PFSK-1 (cell line): ENCODE measurements around the gene PTPN4.

Source experiments
- FOXP2 ChIP-seq: optimal IDR thresholded peaks from 2 replicates; pipeline ENCODE3; 2011; ENCODE audit warnings: borderline replicate concordance, control low read depth, inconsistent platforms; ENCODE audit not compliant: insufficient read depth; ENCODE audit errors: extremely low read length, extremely low read depth
- POLR2AphosphoS5 ChIP-seq: IDR thresholded peaks from 2 replicates; pipeline ENCODE4 v1.6.1; 2012; ENCODE audit warnings: low read depth, mild to moderate bottlenecking, control low read depth, low read length, moderate library complexity
- SIN3A ChIP-seq: IDR thresholded peaks from 2 replicates; pipeline ENCODE4 v1.6.1; 2012; ENCODE audit warnings: mild to moderate bottlenecking, low read length, moderate library complexity, borderline replicate concordance; ENCODE audit not compliant: insufficient read depth
- TAF1 ChIP-seq: IDR thresholded peaks from 2 replicates; pipeline ENCODE4 v1.6.1; 2012; ENCODE audit warnings: low read length, control low read depth, borderline replicate concordance; ENCODE audit not compliant: insufficient read depth
- TF ChIP-seq, protein P1 (sequence below), 2 experiments: IDR thresholded peaks; 2 replicates each; pipeline versions ENCODE4 v1.6.1 to v1.8.0; 2011 to 2012; ENCODE audit warnings: low read depth in 2 of 2, low read length in 2 of 2, control low read depth in 1 of 2, inconsistent platforms in 1 of 2, mild to moderate bottlenecking in 1 of 2, moderate library complexity in 1 of 2; ENCODE audit not compliant: insufficient read depth in 1 of 2

Gene PTPN4

DNA sequence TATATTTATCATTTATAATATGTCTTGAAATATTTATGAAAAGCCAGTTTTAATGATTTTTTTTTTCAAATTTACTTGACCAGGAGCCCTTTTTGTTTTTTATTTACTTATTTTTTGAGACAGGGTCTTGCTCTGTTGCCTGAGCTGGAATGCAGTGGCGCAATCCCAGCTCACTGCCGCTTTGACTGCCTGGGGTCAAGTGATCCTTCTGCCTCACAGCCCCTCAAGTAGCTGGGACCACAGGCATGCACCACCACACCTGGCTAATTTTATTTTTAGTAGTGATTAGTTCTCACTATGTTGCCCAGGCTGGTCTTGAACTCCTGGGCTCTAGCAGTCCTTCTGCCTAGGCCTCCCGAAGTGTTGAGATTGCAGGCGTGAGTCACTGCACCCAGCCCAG, 258.8 kb downstream of the PTPN4 start:
- TF ChIP-seq FOXP2: no peak
- TF ChIP-seq TAF1: no peak
- TF ChIP-seq POLR2AphosphoS5: no peak
- TF ChIP-seq, protein P1, sequence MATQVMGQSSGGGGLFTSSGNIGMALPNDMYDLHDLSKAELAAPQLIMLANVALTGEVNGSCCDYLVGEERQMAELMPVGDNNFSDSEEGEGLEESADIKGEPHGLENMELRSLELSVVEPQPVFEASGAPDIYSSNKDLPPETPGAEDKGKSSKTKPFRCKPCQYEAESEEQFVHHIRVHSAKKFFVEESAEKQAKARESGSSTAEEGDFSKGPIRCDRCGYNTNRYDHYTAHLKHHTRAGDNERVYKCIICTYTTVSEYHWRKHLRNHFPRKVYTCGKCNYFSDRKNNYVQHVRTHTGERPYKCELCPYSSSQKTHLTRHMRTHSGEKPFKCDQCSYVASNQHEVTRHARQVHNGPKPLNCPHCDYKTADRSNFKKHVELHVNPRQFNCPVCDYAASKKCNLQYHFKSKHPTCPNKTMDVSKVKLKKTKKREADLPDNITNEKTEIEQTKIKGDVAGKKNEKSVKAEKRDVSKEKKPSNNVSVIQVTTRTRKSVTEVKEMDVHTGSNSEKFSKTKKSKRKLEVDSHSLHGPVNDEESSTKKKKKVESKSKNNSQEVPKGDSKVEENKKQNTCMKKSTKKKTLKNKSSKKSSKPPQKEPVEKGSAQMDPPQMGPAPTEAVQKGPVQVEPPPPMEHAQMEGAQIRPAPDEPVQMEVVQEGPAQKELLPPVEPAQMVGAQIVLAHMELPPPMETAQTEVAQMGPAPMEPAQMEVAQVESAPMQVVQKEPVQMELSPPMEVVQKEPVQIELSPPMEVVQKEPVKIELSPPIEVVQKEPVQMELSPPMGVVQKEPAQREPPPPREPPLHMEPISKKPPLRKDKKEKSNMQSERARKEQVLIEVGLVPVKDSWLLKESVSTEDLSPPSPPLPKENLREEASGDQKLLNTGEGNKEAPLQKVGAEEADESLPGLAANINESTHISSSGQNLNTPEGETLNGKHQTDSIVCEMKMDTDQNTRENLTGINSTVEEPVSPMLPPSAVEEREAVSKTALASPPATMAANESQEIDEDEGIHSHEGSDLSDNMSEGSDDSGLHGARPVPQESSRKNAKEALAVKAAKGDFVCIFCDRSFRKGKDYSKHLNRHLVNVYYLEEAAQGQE (IDR thresholded peaks at IDR 0.05; ENCODE audit: insufficient read depth in 1 of 2, low read depth in 2 of 2, low read length in 2 of 2): no peak
- no peak for TF ChIP-seq SIN3A

DNA sequence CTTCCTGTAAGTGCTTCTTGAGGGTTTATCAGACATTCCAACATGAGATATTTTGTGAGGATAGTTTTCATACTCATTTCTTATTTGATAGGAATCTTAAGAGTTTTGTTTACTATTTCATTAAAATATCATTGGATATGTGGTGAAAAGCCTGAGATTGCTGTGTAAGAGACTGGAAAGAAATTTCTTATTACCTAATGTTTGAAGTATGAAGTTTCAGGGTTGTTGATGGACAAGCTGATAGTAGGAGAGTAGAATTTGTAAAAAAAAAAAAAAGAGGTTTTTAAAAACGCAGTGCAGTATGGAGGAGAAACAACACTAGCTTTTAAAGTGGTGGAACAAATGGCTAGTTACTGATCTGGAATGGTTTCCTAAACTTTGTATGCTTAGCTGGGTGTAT, 260.8 kb downstream of the PTPN4 start:
- TF ChIP-seq FOXP2 (no peak), SIN3A (no peak), POLR2AphosphoS5 (no peak), TAF1 (no peak)
- TF ChIP-seq, protein P1 (IDR thresholded peaks at IDR 0.05; ENCODE audit: insufficient read depth in 1 of 2, low read depth in 2 of 2, low read length in 2 of 2): no peak

GRCh38 chr2:120026890-120027289, 267.2 kb downstream of the PTPN4 start:
- TF ChIP-seq SIN3A (no peak), FOXP2 (no peak), TAF1 (no peak), POLR2AphosphoS5 (no peak)
- TF ChIP-seq, protein P1 (IDR thresholded peaks at IDR 0.05; ENCODE audit: insufficient read depth in 1 of 2, low read depth in 2 of 2, low read length in 2 of 2): no peak

GRCh38 chr2:120028795-120029194, 269.1 kb downstream of the PTPN4 start:
- TF ChIP-seq SIN3A (no peak), POLR2AphosphoS5 (no peak), FOXP2 (no peak), TAF1 (no peak)
- TF ChIP-seq, protein P1 (IDR thresholded peaks at IDR 0.05; ENCODE audit: insufficient read depth in 1 of 2, low read depth in 2 of 2, low read length in 2 of 2): no peak

DNA sequence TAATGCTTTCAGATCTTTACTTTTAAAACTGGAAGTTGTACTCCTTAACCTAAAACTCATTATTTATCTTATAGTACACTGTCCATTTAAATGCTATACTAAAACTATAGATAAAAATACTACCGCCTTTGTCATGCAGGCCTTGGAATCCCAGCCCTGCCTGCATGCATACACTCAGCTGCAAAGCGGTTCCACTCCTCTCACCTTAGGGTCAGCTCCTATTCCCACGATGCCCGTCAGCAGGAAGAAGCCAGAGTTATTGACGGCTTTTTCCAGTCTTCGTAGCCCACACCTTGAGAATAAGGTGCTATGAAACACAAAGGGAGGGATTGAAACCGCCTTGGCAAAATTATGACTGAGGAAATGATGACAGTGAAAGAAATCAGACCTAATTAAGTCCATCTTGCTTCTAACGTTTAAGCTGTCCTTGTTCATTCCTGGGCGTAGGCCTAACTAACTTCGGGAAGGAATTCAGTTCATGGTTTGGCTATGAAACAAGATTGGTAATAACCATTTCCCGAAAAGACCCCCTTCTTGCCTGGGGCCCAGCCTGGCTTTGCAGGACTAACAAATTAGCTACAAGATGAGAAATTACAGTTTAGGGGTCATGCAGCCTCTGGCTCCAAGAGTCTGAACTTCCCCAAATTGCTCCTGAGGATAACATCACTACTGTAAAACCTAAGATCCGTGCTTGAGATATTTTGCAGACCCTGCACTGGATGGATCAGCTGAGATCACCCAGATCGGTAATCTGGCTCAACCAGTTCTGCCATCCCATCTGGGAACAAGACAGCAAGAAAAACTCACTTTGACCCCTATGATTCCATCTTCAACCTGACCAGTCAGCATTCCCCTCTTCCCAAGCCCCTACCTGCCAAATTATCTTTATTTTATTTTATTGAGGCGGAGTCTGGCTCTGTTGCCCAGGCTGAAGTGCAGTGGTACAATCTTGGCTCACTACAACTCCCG, 270.2 kb downstream of the PTPN4 start:
- TF ChIP-seq FOXP2: no peak
- TF ChIP-seq, protein P1 (IDR thresholded peaks at IDR 0.05; ENCODE audit: insufficient read depth in 1 of 2, low read depth in 2 of 2, low read length in 2 of 2): no peak
- no peak for TF ChIP-seq TAF1
- TF ChIP-seq SIN3A: no peak
- no peak for TF ChIP-seq POLR2AphosphoS5
